ENCODE data around the gene NELL1.

DNA sequence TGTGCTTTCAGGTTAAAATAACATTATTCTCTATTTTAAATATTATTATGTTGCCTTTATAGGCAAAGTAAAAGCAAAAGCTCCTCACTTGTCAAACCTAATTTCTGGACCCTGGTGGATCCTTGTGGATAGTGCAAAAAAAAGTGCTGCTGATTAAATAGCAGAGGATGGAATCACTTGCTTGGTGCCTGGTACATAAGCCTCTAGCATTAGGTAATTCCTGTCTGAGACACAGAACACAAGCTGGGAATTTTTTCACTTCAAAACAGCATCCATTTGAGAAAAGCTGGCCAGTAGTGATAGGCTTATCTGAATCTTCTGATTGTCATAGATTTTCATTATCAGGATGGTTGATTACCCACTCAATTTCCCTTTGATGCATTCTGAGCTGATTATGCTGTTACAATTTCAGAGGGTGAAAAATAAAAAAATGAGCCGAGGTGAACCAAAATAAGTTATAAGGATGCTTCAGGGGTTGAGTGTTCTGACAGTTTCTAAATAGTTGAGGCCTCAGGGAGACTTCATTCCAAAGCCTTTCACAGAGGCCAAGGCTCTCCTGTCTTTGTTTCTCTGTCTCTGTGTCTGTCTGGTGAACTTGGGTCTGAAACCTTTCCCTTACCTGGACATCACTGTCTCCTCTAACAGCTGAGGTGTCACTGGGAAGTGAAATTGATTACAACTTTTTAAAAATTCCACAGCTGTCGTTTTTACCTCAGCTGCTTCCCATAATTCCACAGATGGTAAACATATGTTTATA lies 242.9 kb downstream of the NELL1 start:
- TF ChIP-seq CTCF (IDR thresholded peaks at IDR 0.05) = no peak
- no peak for TF ChIP-seq POLR2A (IDR thresholded peaks at IDR 0.05)

Data from body of pancreas (tissue), 4 donors.